ENCODE data around the gene MRPL36.
"Not testable (repeated sequence)": the region's sequence is repeated elsewhere in the genome, so short reads cannot be mapped to it uniquely, and the experiment has no call there.

Gene MRPL36

DNA sequence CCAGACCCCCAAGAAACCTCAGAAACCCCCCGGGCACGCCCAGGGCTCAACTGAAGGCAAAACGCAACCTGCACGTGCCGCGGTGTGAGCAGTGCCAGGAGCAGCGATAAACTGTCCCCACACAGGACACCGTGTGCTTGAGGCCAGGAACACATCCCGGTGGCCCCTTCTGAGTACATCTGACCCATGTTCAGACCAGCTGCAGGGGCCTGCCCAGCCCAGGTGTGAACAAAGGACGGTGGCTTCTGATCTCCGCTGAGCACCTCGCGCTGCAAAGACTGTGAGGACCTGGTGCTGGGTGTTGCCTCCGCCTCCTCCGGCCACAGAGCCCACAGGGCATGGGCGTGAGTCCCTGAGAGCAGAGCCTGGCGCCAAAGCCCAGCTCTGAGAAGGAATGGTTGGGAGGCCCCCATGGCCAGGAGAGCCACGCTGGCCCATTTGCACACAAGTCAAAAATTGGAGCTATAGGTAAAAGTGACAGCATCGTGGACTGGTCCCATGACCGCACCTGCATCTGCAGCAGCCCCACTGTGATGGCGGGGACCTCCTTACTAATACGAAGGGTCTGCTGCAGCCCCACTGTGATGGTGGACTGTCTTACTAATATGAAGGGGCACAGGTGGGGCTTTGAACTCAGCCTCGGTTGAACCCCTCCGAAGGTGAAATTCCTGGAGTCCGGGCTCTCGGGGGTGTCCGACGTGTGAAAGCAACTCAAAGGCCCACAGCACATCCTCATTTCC, 33.0 kb upstream of the MRPL36 start:
- DNase-seq (ENCODE audit: low read depth), result no peak

DNA sequence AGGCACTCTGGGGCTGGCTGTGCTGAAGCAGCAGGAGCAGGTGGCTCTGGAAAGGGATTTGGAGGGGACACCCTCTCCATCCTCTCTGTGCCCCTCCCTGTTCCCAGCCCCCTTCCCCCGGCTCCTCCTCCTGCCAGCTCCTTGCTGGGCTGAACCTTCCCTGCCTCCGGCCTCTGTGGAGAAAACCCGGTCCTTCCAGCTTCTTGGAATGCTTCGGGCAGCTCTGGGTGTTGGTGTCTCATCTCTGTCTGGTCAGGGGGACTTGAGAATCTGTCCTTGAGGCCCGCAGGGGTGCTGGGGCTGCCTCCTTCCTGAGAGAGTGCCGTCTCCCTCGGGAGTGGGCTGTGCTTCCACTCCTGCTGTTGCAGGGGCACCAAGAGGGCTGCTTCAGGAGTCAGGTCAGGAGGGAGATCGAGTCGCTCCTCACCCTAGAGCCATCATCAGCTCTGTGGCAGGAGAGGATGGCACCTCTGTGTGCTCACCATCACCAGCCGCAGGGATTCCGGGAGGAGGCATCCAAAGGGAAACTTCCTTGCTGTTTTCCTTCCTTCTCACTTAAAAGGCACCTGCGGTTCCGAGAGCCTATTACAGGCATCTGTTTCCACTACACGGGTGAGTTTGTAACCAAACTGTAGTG, 32.2 kb upstream of the MRPL36 start:
- DNase-seq (ENCODE audit: low read depth), result no peak

DNA sequence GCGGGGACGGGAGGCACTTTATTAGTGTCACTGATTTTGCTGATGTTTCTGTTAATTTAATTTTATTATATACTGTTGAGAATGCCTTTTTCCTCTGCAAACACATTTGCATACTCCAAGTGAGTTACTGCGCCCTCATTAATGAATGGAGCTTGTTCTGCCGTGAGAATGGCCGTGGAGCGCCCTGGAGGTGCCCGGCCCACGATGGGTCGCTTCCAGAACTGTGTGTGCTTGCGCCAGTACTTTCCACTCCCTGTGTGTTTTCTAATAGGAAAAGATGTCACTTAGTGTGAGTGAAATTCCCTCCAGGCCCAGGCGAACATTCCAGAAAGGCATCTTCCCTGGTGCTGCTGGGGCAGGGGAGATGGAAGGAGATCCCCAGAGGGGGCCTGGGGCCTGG, 31.6 kb upstream of the MRPL36 start:
- DNase-seq (ENCODE audit: low read depth), result no peak

DNA sequence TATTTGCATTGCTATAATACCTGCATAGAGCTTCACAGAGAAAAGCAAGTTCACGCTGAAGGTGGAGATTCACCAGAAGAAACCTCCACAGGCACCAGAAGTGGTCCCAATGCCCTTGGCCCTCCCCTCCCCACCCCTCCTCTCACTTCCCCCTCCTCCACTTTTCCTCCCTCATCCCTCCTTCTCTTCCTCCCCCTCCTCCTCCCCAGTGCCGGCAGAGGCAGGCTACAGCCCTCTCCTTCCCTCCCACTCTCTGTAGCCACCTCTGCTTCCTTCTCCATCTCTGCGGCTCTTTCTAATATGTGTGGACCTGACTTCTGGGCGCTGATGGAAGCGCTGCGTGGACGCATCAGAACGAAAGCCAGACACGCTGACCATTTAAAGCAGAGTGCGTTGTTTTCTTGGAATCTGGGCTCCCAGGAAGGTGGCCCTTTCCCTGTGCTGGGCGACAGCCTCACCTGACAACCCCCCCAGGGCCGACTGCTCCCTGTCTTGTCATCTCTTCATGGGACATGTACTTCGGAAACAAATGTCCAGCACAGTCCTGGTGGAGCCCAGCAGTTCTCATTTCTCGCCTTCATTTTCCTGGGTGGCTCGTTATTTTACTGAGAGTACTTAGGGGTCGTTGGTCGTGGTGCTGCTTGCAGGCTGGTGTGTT, 31.1 kb upstream of the MRPL36 start:
- DNase-seq (ENCODE audit: low read depth), result no peak

DNA sequence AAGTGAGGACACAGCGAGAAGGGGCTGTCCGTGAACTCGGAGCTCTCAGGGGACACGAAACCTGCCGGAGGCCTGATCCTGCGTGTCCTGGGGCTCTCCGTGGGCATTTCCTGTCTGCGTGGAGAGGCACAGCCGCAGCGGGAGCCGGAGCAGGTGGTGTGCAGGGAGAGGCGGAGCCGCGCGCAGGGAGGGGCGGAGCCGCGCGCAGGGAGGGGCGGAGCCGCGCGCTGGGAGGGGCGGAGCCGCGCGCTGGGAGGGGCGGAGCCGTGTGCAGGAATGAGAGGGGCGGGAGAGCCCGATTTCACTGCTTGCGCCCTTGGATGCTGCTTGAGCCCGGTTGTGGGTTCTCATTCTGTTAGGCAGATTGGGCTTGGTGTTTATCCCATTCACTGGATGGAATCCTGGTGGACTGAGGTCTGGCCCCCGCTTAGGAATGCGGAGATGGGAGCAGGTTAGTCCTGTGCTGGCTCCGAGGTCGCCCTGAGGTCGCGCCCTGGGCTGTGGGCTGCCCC, 28.3 kb upstream of the MRPL36 start:
- DNase-seq (ENCODE audit: low read depth), result no peak

- DNase-seq (ENCODE audit: low read depth), result no peak
Observed at GRCh38 chr5:1827025-1827885, 27.6 kb upstream of the MRPL36 start.

DNA sequence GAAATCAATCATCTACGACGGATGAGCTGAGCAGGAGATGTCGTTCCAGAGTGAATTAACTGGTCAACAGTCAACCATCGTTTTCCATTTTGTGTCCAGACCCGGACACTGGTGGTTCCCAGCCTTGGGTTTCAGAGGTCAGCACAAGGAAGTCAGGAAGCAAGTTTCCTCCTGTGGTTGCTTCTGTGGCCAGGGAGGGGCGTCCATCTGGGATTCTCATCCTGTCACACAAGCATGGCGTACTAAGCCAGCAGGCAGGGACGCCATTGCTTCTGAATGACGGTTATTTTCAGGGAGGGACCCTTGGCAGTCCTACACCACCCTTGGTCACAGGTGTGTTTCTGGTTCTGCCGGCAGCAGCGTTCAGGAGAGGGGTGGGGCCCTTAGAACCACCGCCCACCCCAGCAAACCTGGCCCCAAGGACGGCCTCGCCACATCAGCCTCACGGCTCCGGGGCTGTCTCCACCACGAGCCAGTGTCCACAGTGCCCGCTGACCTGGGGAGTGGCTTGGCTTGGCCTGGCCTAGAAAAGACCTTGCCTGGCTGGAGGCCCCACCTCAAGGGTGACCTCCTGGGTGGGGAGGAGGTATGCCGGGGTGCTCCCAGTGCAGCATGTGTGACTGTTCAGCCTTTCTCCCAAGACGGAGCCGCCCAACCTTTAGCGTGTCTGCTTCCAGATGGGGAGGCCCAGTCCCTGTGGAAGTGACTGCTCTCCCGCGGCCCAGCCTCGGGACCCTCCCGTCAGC, 26.8 kb upstream of the MRPL36 start:
- DNase-seq (ENCODE audit: low read depth), result no peak

GRCh38 chr5:1824903-1825841, 25.5 kb upstream of the MRPL36 start:
- DNase-seq (ENCODE audit: low read depth), result no peak

GRCh38 chr5:1824109-1824821, 24.6 kb upstream of the MRPL36 start:
- no peak for DNase-seq (ENCODE audit: low read depth)

DNA sequence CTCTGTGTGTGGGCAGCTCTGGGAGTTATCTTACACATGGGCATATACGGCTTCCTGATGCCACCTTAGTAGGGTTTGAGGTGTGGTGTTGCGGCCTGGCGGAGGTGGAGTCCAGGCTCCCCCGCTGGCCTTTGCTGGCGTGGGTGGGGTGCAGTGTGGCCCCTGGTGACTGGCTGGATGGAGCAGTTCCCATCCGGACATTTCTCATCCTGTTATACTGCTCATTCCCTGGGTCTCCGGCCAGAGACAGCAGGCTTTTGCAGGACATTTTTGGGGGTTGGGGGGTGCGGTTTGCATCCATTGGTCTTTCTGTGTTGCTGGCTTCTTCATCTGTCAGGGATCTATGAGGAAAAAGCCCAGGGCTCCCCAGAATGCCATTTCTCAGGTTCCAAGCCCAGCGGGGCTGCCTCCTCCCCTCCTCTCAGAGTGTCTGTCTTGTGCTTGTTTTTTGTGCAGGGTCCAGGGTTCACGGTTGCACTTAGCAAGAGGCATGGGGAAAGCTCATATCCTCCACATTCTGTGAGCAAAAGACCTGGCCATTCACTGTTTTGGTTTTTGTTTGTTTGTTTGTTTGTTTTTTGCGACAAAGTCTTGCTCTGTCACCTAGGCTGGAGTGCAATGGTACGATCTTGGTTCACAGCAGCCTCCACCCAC, 23.9 kb upstream of the MRPL36 start:
- no peak for DNase-seq (ENCODE audit: low read depth)

DNA sequence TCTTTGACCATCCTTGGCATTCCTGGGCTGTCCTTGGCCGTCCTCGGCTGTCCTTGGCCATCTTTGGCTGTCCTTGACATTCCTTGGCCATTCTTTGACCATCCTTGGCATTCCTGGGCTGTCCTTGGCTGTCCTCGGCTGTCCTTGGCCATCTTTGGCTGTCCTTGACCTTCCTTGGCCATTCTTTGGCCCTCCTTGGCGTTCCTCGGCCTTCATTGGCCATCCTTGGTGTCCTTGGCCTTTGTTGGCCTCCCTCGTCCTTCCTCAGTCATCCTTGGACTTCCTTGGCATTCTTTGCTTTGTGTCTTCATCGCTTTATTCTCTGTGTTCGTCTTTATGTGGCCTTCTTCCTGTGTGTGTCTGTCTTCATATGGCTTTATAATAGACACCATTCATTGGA, 22.2 kb upstream of the MRPL36 start:
- no peak for DNase-seq (ENCODE audit: low read depth)

GRCh38 chr5:1820926-1821325, 21.3 kb upstream of the MRPL36 start:
- no peak for DNase-seq (ENCODE audit: low read depth)

DNA sequence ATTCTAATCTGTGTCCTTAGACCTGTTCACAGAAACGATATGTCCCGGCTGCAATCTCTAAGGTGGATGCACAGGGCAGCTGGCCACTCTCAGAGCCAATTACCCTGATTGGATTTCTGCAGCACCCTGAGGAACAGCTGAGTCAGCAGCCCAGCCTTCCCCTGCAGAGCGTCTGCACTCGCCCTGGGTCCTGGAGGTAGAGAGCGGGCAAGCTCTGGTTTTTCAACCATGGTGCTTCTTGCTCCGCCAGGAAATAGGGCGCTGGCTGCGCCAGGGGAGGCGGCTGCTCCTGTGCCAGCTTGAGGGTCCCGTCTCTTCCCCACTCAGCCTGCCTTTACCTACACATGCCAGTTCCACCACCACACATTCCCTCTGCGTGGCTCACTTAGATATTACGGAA, 20.7 kb upstream of the MRPL36 start:
- no peak for DNase-seq (ENCODE audit: low read depth)

DNA sequence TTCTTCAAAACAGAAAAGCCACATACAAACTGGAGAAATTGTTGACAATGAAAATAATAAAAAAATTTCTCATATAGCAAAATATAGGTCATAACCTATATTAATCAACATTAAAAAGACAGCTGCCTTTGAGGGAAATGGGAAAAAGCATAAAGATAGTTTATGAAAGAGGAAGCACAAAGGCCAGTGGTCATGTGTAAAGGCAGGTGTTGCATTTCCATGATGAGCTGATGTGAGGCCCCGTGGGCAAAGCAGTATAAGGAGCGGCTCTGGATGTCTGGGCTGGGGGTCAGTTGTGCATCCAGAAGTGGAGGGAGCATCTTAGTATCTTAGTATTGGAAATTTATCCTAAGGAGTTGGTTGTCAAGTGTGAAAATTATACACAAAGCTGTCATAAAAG, 19.8 kb upstream of the MRPL36 start:
- DNase-seq (ENCODE audit: low read depth), result no peak

GRCh38 chr5:1818784-1819183, 19.1 kb upstream of the MRPL36 start:
- DNase-seq (ENCODE audit: low read depth), result no peak

DNA sequence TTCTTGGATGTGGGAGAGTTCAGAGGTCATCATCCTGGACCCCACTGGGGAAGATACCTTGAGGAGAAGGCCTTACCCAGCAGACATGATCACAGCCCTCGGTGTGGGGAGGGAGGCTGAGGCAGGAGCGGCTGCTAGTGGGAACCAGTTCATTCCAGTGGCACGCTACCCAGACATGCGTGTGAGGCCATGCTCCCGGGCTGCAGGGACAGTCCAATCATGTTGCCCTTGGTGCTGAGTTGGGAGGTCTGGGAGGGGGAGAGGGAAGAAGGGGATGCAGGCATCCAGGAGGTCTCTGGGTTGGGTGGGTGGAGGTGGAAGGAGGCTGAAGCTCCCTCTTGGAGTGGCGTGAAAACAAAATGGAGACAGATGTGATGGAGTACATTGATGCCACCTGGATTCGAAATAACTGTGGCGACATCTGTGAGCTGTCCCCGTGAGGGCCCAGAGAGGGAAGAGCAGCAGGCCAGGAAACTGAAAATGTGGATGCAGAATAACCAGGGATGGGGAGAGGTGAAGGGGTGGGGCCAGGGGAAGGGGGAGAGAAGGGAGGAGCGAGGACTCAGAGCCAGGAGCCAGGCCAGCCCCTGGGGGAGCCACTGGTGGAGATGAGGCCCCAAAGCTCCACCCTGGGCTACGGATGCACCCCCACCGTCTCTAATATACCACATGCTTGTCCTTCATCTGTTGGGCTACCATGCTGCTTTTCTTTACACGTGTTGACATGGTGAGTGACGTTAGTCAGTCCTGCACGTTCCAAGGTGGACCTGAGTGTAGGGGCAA, 17.8 kb upstream of the MRPL36 start:
- no peak for DNase-seq (ENCODE audit: low read depth)

DNA sequence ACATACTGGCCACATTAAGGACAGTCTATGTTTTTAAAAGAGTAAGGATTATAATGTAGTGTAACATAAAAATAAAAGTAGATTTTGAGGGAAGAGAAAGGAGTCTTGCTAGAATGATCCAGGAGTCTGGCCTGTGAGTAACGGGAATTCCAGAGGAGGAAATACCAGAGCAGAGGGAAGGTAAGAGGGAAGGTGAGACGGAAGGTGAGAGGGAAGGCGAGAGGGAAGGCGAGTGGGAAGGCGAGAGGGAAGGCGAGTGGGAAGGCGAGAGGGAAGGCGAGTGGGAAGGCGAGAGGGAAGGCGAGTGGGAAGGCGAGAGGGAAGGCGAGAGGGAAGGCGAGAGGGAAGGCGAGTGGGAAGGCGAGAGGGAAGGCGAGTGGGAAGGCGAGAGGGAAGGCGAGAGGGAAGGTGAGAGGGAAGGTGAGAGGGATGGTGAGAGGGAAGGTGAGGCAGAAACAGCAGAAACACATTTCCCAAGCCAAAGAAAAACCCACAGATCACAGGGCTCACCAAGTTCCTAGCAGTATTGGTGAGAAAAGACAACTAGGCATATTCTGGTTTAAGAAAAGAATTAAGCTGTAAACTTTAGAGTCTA, 17.0 kb upstream of the MRPL36 start:
- DNase-seq (ENCODE audit: low read depth), result not testable (repeated sequence)

- no peak for DNase-seq (ENCODE audit: low read depth)
Observed at GRCh38 chr5:1815881-1816292, 16.2 kb upstream of the MRPL36 start.
